Activated CD8-positive, alpha-beta memory T cell treated with anti-CD3 and anti-CD28 coated beads for 4 hours (primary cell): ENCODE measurements around the gene ATP2C1.
"Not testable (repeated sequence)": the region's sequence is repeated elsewhere in the genome, so short reads cannot be mapped to it uniquely, and the experiment has no call there.

Source experiments
- DNase-seq, 2 donors: peaks; one replicate each; pipeline ENCODE4 v3.0.0-alpha.2; 2020; ENCODE audit warnings: low read depth in 2 of 2

Gene ATP2C1

GRCh38 chr3:130893376-130894129, at the start of gene ATP2C1:
ATP2C1 (plus strand) TSS chr3:130894084; CDS start chr3:130894770, 686 bp downstream.
- peak; percentile 77 to 82 for DNase-seq

GRCh38 chr3:130844462-130844861, 49.4 kb upstream of the ATP2C1 start:
- no peak for DNase-seq

- no peak for DNase-seq
Observed at GRCh38 chr3:130846181-130846580, 47.7 kb upstream of the ATP2C1 start.

- no peak for DNase-seq
Observed at GRCh38 chr3:130849091-130849552, 44.8 kb upstream of the ATP2C1 start.

GRCh38 chr3:130850044-130850797, 43.7 kb upstream of the ATP2C1 start:
- peak in 1 of 2 donors; percentile 25 for DNase-seq

- DNase-seq = no peak
Observed at GRCh38 chr3:130850843-130851242, 43.0 kb upstream of the ATP2C1 start.

- no peak for DNase-seq
Observed at GRCh38 chr3:130851277-130851676, 42.6 kb upstream of the ATP2C1 start.

- no peak for DNase-seq
Observed at GRCh38 chr3:130853581-130853980, 40.3 kb upstream of the ATP2C1 start.

GRCh38 chr3:130854208-130854864, 39.5 kb upstream of the ATP2C1 start:
- DNase-seq = no peak

- DNase-seq = no peak
Observed at GRCh38 chr3:130857336-130858026, 36.4 kb upstream of the ATP2C1 start.

GRCh38 chr3:130862130-130862529, 31.8 kb upstream of the ATP2C1 start:
- not testable (repeated sequence) for DNase-seq

- DNase-seq = no peak
Observed at GRCh38 chr3:130865489-130865888, 28.4 kb upstream of the ATP2C1 start.

- DNase-seq = no peak
Observed at GRCh38 chr3:130866327-130866726, 27.6 kb upstream of the ATP2C1 start.

GRCh38 chr3:130870423-130870822, 23.5 kb upstream of the ATP2C1 start:
- DNase-seq = no peak

GRCh38 chr3:130876594-130876993, 17.3 kb upstream of the ATP2C1 start:
- no peak for DNase-seq

GRCh38 chr3:130878464-130878863, 15.4 kb upstream of the ATP2C1 start:
- DNase-seq = no peak

GRCh38 chr3:130889416-130889946, 4.4 kb upstream of the ATP2C1 start:
- no peak for DNase-seq

- DNase-seq = peak; percentile 32 to 48
Observed at GRCh38 chr3:130892759-130893375, 1.0 kb upstream of the ATP2C1 start.

GRCh38 chr3:130894130-130894985, 474 bp downstream of the ATP2C1 start:
- DNase-seq = peak; percentile 1 to 6

GRCh38 chr3:130894986-130895280, 1.0 kb downstream of the ATP2C1 start:
- no peak for DNase-seq
